Skin of body (tissue), 2 donors: ENCODE measurements around the gene SLC66A1. TPM values are rescaled to one million over a fixed set of nuclear protein-coding genes. Genes with fewer than 3 reads are reported as not detected.

Experiments
- DNase-seq: peaks from one replicate; lab custom pipeline; 2025; lab: John Stamatoyannopoulos, UW
- total RNA-seq: library from RNA; depleted of rRNA; stranded (reverse); fragments of >200 nt; gene quantifications from one replicate; pipeline ENCODE4 v1.2.3, GENCODE V29; 2014

The SLC66A1 gene
- total RNA-seq, 1 donor from 2014 or later = 6.2 TPM

DNA sequence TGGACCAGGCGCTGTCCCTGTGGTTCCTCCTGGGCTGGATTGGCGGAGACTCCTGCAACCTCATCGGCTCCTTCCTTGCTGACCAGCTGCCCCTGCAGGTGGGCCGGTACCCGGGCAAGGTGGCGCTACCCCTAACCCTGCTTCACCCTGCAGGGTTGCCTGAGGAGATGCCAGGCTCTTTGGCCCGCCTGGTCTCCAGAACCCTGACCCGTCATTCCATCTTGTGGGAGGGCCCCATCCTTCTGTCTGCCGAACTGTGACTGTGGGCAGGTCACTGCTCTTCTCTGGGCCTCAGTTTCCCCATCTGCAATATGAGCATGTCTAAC, 12.5 kb downstream of the SLC66A1 start:
- no peak for DNase-seq

- DNase-seq = no peak
These were observed 13.3 kb downstream of the SLC66A1 start for GRCh38 chr1:19325368-19325957.

DNA sequence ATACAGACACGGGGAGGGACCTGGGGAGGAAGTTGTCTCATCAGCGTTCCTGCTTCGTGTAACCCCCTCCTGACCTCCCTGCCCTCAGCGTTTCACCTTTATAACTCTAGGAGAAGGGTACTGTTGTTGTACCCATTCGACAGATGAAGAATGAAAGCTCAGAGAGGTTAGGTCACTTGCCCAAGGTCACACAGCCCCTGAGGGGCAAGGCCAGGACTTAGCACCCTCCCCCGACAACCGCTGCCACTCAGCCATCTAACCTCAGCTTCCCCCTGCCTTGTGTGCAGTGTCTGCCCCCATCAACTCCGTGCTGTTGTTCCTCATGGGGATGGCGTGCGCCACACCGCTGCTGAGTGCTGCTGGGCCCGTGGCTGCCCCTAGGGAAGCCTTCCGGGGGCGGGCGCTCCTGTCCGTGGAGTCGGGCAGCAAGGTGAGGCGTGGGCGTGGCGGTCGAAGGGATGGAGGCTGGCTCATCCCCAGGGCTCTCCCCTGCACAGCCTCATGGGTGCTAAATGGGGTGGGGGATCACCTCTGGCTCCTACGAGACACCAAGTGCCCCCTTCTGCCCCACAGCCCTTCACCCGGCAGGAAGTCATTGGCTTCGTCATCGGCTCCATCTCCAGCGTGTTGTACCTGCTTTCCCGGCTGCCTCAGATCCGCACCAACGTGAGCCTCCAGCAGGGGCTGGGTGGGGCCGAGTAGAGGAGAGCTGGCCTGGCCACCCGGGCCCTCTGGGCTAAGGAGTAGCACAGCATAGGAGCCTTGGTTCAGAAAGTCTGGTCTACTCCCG, 14.0 kb downstream of the SLC66A1 start:
- DNase-seq = no peak

GRCh38 chr1:19326748-19327065, 14.6 kb downstream of the SLC66A1 start:
- no peak for DNase-seq

DNA sequence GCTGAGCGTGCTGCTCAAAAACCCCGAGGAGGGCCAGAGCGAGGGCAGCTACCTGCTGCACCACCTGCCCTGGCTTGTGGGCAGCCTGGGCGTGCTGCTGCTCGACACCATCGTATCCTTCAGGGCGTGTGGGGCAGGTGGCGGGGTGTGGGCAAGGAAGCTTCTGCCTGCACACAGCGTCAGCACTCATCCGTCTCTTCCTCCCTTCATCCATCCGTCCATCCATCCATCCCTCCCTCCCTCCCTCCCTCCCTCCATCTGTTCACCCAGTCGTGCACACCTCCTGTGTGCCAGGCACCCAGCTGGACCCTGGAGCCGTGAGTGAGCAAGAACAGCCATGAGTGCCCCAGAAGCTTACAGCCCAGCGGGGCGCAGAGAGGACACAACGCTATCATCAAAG, 15.2 kb downstream of the SLC66A1 start:
- no peak for DNase-seq

- DNase-seq = no peak
These were observed 15.6 kb downstream of the SLC66A1 start for GRCh38 chr1:19327736-19328135.

- no peak for DNase-seq
These were observed 16.4 kb downstream of the SLC66A1 start for GRCh38 chr1:19328486-19328885.

DNA sequence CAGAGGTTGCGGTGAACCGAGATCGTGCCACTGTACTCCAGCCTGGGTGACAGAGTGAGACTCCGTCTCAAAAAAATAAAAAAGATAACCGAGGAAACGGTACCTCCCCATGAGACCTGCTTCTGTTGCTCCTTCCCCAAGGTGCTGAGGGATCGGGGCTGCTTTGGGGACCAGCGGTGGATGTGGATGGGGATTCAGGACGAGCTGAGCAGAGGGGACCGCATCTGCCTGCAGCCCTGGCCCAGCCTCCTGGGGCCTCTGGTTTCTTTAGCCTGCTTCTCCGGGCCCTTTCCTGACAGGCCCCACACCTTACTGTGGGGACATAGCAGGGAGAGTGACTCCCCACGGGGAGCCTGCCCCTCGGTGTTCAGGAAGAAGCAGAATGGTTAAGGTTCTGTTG, 17.1 kb downstream of the SLC66A1 start:
- no peak for DNase-seq

DNA sequence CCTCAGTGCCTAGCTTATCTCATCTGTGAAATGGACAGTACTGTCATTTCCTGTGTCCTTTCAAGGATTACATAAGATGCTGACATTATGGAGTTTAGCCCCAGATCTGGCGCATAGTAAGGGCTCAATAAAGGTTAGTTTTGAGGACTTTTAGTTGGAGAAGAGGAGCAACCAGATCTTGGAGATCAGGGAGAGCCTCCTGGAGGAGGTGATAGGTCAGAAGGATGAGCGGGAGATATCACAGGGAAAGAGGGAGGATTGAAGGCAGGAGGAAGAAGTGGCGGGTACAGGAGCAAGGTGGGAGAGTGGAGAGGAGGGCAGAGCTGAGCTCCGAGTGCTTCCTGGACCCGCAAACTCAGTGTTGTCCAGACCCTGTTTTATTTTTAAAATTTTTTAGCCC, 17.5 kb downstream of the SLC66A1 start:
- DNase-seq = no peak

GRCh38 chr1:19330449-19331135, 18.5 kb downstream of the SLC66A1 start:
- peak; percentile 11 for DNase-seq

DNA sequence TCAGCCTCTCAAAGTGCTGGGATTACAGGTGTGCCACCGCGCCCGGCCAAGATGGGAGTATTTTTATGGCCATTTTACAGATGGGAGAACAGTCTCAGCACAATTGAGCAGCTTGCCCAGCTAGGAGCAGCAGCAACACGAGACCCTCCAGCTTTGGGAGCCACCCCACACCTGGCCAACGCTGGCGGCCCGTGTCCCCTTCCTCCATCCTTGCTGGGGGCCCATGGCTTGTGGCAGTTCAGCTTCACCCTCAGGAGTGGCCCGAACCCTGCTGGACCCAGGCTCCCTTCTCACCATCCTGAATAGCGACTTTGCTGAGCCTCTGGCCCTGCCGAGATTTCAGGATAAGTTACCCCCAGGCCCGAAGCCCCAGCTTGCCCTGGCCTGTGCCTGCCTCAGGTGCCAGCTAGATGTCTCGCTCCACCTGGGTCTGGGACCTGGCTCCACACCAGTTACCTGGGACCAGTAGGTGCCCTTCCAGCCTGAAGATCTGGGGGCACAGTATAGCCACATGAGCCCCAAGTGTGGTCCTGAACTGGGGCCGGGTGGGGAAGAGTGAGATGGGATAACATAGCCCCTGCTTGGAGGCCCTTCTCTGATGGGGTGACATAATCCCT, 19.2 kb downstream of the SLC66A1 start:
- DNase-seq = no peak

- DNase-seq = no peak
These were observed 20.7 kb downstream of the SLC66A1 start for GRCh38 chr1:19332832-19333231.

GRCh38 chr1:19333587-19334354, 21.6 kb downstream of the SLC66A1 start:
- DNase-seq = no peak

- no peak for DNase-seq
These were observed 24.4 kb downstream of the SLC66A1 start for GRCh38 chr1:19336543-19336942.

- DNase-seq = no peak
These were observed 25.2 kb downstream of the SLC66A1 start for GRCh38 chr1:19337289-19337688.

GRCh38 chr1:19338323-19338762, 26.2 kb downstream of the SLC66A1 start:
- DNase-seq = no peak

DNA sequence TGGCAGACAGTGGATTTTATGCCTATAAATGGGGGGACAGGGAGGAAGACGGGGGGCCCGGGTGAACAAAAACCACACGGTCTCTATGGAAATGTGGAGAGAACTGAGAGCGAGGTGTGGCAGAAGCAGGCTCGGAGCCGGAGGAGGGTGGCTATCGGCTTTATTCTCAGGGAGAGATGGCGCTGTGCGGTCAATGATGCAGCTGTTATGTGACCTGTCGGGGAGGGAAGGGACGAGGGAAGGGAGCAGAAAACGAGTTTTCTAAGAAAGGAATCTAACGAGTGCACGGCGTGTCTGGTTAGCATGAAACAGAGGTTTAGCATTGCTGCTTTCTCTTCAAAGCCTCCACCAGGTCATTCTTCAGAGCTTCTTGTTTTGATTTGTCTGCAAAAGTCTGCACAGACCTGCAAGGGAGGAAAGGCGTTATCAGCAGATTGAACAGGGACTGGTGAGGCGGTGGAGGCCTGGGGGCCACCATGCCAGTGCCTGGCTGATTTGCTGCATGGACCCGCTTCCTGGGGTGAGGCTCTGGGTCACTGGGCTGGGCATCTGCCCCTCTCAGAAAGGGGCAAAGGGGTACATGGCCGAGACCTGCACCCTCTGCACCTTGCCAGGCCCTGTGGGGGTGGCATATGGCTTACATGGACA, 27.2 kb downstream of the SLC66A1 start:
- no peak for DNase-seq

DNA sequence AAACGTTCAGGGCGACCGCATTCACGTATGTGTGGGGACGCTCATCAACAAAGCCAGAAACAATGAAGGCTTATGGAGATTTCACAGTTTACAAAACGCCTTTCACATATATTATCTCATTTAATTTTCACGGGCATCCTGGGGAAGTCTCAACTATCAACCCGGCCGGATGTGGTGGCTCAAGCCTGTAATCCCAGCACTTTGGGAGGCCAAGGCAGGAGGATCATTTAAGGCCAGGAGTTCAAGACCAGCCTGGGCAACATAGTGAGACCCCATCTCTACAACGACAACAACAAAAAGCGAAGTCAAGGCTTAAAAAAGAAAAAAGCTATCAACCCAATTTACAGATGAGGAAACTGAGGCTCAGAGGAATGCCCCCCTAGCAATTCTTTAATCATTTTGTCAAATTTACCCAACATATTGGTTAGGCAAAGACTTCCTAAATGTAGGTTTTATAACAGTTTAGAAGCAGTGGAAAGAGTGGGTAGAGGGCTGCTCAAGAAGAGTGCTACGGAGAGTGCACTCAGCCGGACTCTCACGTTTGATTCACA, 28.3 kb downstream of the SLC66A1 start:
- no peak for DNase-seq

DNA sequence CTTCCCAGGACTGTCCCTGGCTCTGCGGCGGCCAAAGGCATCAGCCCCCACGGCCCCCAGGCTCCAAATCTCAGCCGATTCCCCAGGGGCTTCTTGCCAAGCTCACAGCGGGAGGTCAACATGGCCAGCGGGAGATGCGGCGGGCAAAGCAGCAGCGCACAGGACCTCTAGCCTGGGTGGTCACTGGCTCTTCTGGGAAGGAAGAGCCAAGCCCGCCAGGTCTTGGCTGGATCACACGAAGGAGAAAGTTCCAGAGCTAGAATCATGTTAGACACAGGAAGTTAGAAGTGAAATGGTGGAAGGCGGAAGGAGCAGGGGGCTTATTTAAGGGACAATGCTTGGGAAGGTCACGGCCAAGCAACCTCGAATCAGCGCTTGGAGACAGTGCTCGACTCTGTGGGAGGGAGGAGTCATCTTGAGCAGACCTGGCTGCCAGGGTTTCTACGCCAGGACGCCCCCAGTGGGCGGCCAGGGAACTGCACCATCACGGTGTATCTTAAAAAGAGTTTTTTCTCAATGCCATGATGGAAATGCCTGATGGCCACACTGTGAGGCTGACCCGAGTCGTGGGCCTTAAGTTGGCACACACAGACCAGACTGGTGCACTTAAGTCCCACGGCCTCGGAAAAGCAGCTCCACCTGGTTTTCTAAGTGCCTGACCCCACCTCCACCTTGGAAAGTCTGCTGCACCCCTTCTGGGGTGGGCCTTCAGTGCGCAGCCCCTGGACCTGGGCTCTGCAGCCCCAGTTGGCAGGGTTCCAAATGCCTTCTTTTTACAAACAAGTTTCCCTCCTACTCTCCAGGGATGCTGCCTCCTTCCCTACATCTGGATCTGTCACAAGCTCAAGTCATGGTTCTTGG, 29.3 kb downstream of the SLC66A1 start:
- peak; percentile 27 for DNase-seq
